Ovary (tissue), 3 donors: ENCODE data around the gene SLC12A2.

Experiments used
- CTCF ChIP-seq, 3 donors: fragments of 450-650 bp in 2 of 3; fragments of 200-600 bp in 1 of 3; IDR thresholded peaks; one replicate each; pipeline versions ENCODE4 v1.5.1 to v1.8.0; 2016 to 2022; ENCODE audit warnings: antibody characterized with exemption in 3 of 3, mild to moderate bottlenecking in 1 of 3
- EP300 ChIP-seq: sonication (generic); formaldehyde crosslinking; IDR thresholded peaks from one replicate; pipeline ENCODE4 v1.6.1; 2017; ENCODE audit warnings: antibody characterized with exemption
- POLR2A ChIP-seq: fragments of 450-650 bp; IDR thresholded peaks from one replicate; pipeline ENCODE4 v1.6.1; 2017; ENCODE audit warnings: antibody characterized with exemption, mild to moderate bottlenecking, moderate library complexity
- donor health status: DM: no; HTN: no; CAD: no.

- TF ChIP-seq CTCF (IDR thresholded peaks at IDR 0.05) (no peak), POLR2A (no peak), EP300 (no peak)
Measured at GRCh38 chr5:128123936-128124335, 40.4 kb downstream of the SLC12A2 start.
